Activated naive CD8-positive, alpha-beta T cell treated with anti-CD3 and anti-CD28 coated beads, Interleukin-2, amount 50 U/mL, for 24 hours (primary cell): ENCODE measurements around the gene PHF21A.

ENCODE experiments used
- ATAC-seq: fragments of 150-1000 bp; cut with Tn5 transposase; one replicate; pipeline ENCODE4 v1.10.0; 2021
- DNase-seq: peaks from one replicate; pipeline ENCODE4 v3.0.0; 2021
- H3K27ac Mint-ChIP-seq: one replicate; pipeline ENCODE4 v1.8.0; 2021; ENCODE audit warnings: mild to moderate bottlenecking, mixed read lengths
- H3K27me3 Mint-ChIP-seq: one replicate; pipeline ENCODE4 v1.8.0; 2021; ENCODE audit warnings: mixed read lengths
- H3K36me3 Mint-ChIP-seq: one replicate; pipeline ENCODE4 v1.8.0; 2021; ENCODE audit warnings: low read depth, mixed read lengths
- H3K4me1 Mint-ChIP-seq: one replicate; pipeline ENCODE4 v1.8.0; 2021; ENCODE audit warnings: mixed read lengths
- H3K4me3 Mint-ChIP-seq: one replicate; pipeline ENCODE4 v1.8.0; 2021; ENCODE audit warnings: mild to moderate bottlenecking, moderate library complexity, mixed read lengths
- H3K9me3 Mint-ChIP-seq: one replicate; pipeline ENCODE4 v1.8.0; 2021; ENCODE audit warnings: mixed read lengths

Gene PHF21A

DNA sequence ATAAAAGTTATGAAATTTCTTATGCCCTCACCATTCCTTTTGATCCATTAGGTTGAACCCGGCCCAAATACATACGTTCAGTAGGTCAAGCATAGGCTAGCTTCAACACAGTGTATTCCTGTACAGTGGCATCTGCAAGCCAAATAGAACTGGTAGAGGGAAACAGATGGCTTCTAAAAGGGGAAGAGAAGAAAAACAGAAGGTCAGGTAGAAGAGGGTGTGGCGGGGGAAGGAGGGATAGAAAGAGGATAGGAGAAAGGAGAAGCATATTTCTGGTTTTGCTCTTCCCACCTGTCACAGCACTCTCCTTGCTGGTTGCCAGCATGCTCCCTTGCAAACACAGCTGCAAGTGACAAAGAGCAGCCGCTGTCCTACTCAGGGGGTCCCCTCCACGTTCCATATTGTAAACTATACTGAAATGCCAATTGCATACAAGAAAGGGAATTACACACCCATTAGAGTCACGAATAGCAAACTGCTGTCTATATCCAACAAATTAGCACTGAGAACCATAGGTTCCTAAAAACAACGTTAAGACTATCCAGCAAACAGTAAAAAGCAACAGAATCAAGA is 71.8 kb downstream of the PHF21A start:
- Mint-ChIP-seq H3K9me3 (no peaks in the 10 kb centered on the region), H3K4me1 (no peaks in the 10 kb centered on the region), H3K27ac (no peak overlapping the region), H3K36me3 (peaks cover 21% of the 10 kb centered on the region), H3K27me3 (no peaks in the 10 kb centered on the region), H3K4me3 (no peak overlapping the region)
- DNase-seq (no peak), ATAC-seq (no peak)

DNA sequence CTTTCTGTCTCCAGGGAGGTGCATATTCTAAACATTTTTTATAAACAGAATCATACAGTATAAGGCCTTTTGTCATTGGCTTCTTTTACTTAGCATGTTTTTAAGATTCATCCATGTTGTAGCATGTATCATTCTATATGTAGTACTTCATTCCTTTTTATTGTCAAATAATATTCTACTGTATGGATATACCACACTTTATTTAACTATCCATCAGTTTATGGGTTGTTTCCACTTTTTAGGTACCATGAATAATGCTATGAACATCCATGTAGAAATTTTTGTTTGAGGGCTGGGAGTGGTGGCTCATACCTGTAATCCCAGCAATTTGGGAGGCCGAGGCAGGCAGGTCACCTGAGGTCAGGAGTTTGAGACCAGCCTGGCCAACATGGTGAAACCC is 73.1 kb downstream of the PHF21A start:
- Mint-ChIP-seq H3K4me1 (no peaks in the 10 kb centered on the region), H3K27me3 (no peaks in the 10 kb centered on the region), H3K36me3 (peaks cover 18% of the 10 kb centered on the region), H3K27ac (no peak overlapping the region), H3K4me3 (no peak overlapping the region), H3K9me3 (no peaks in the 10 kb centered on the region)
- DNase-seq (no peak), ATAC-seq (no peak)

DNA sequence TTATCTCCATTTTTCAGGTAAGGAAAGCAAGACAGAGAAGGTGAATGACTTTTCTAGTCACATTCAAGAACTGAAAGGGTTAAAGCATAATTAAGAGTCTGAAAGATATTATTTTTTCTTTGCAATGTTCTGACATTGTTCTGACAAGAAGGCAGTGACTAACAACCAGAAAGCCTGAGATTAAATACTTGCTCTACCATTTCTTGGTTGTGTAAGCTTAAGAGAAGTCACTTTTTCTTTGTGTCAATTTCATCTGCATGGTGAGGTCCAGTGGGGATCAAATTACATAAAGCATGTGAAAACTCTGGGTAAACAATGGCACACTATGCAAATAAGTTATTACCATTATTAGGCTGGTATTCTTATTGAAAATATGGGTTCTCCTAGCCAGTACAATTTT is 73.7 kb downstream of the PHF21A start:
- Mint-ChIP-seq H3K4me3 (no peak overlapping the region), H3K27ac (no peak overlapping the region), H3K27me3 (no peaks in the 10 kb centered on the region), H3K4me1 (no peaks in the 10 kb centered on the region), H3K9me3 (no peaks in the 10 kb centered on the region), H3K36me3 (peaks cover 18% of the 10 kb centered on the region)
- DNase-seq (no peak), ATAC-seq (no peak)

DNA sequence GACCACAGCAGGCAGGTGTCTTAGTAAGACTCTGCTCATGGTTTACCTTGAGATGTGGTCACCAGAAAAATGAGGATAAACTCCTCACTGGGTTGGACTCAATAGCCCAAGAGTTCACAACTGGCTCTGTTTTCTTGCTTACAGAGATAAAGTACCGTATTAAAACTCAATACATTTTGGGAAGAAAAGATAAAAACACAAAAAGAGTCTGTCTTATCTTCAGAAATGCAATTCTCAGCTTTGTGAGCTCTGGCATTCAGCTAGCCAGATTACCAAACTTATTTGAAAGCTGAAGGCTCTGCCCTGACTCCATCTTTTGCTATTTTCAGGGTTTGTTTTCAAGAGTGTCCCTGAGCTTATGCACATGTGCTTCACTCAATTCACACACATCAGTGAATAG is 75.4 kb downstream of the PHF21A start:
- no peak overlapping the region for H3K4me3 Mint-ChIP-seq
- DNase-seq (no peak), ATAC-seq (no peak)
- H3K4me1 Mint-ChIP-seq = peaks cover 10% of the 10 kb centered on the region
- H3K36me3 Mint-ChIP-seq = peaks cover 16% of the 10 kb centered on the region
- H3K9me3 Mint-ChIP-seq = no peaks in the 10 kb centered on the region
- no peaks in the 10 kb centered on the region for H3K27me3 Mint-ChIP-seq
- no peak overlapping the region for H3K27ac Mint-ChIP-seq

DNA sequence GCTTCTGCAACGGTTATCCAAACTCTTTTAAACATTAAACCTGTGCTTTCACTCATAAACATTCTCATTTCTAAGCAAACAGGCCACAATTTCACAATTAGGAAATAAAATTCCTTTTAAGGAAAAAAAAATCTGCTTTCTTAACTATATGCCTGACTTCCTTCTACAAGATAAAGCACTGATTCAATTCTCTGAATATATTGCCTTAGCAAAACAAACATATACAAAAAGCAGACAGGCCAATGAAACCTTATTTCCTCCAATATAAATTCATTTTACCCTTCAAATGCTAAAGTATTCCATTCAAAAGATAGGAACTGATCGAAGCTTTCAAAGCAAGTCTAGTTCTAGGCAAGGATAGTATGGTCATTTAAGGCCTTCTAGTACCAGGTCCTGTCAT is 76.7 kb downstream of the PHF21A start:
- ATAC-seq (no peak), DNase-seq (no peak)
- H3K36me3 Mint-ChIP-seq = peaks cover 13% of the 10 kb centered on the region
- peaks cover 18% of the 10 kb centered on the region for H3K4me1 Mint-ChIP-seq
- no peaks in the 10 kb centered on the region for H3K9me3 Mint-ChIP-seq
- H3K27me3 Mint-ChIP-seq = no peaks in the 10 kb centered on the region
- no peak overlapping the region for H3K4me3 Mint-ChIP-seq
- H3K27ac Mint-ChIP-seq = no peak overlapping the region

DNA sequence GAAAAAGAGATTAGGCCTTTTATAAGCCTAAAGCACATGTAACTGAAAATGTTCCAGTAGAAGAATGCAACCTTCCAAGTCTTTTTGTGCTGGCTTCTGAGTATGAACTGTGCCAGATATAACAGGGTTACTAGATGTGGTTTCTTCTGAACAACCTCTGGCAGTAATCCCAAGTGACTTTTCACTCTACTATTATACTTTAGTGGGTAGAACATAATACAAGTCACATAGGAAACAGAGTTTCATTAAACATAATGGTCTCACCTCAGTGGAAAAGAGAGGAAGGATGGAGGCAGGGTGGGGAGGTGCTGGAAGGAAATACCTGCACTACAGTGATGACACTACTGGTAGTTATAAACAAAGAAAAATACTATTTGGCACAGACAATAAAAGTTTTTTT is 81.3 kb downstream of the PHF21A start:
- Mint-ChIP-seq H3K27me3 (no peaks in the 10 kb centered on the region), H3K4me1 (peaks cover 21% of the 10 kb centered on the region), H3K9me3 (no peaks in the 10 kb centered on the region), H3K36me3 (no peaks in the 10 kb centered on the region), H3K27ac (no peak overlapping the region), H3K4me3 (no peak overlapping the region)
- no peak for ATAC-seq
- no peak for DNase-seq

DNA sequence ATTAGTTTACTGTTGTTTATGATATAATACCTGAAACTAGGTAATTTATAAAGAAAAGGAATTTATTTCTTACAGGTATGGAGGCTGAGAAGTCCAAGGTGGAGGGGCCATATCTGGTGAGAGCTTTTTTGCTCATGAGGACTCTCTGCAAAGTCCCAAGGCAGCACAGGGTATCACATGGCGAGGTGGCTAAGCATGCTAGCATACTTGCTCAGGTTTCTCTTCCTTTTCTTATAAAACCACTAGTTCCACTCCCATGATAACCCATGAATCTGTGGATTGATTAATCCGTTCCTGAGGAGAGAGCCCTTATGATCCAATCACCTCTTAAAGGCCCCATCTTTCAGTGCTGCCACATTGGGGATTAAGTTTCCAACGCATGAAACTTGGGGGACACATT is 82.7 kb downstream of the PHF21A start:
- H3K27ac Mint-ChIP-seq = no peak overlapping the region
- DNase-seq (no peak), ATAC-seq (no peak)
- H3K4me3 Mint-ChIP-seq = no peak overlapping the region
- H3K4me1 Mint-ChIP-seq = peaks cover 21% of the 10 kb centered on the region
- no peaks in the 10 kb centered on the region for H3K27me3 Mint-ChIP-seq
- H3K36me3 Mint-ChIP-seq = no peaks in the 10 kb centered on the region
- no peaks in the 10 kb centered on the region for H3K9me3 Mint-ChIP-seq

DNA sequence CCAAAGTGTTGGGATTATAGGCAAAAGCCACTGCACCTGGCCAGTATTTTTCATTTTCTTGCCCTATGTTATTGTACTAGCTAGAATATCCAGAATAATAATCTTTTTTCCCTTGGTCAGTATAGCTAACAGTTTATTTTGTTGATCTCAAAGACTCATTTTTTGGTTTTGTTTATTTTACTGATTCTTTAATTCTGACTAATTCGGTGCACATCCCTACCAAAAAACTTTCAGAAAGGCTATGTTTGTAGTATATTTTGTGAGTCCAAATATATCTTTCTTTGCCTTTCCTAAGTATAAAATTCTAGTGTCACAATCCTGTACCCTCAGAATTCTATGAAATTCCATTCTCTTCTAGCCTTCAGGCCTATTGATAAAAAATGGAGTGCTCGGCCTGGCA is 84.3 kb downstream of the PHF21A start:
- Mint-ChIP-seq H3K4me3 (no peak overlapping the region), H3K27ac (no peak overlapping the region), H3K4me1 (peaks cover 21% of the 10 kb centered on the region), H3K36me3 (no peaks in the 10 kb centered on the region), H3K9me3 (no peaks in the 10 kb centered on the region), H3K27me3 (no peaks in the 10 kb centered on the region)
- no peak for DNase-seq
- no peak for ATAC-seq

DNA sequence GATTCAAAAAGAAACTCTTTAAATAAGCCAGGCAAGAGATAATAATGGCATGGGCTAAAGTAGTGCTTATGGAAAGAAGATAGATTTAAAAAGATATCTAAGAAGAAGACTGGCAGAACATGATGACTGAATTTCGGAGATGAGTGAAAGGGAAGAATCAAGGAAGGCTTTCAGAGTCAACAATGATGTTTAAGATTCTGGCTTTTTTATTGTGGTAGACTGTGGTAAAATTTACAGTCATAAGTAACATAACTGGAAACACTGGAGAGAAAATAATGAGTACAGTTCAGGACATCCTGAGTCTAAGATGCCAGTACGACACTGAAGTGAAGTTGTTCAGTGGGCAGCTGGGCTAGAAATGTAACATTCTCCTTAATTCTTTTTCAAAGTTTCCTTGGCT is 85.2 kb downstream of the PHF21A start:
- Mint-ChIP-seq H3K9me3 (no peaks in the 10 kb centered on the region), H3K27ac (no peak overlapping the region), H3K4me1 (peaks cover 13% of the 10 kb centered on the region), H3K4me3 (no peak overlapping the region), H3K27me3 (no peaks in the 10 kb centered on the region), H3K36me3 (no peaks in the 10 kb centered on the region)
- no peak for ATAC-seq
- no peak for DNase-seq

DNA sequence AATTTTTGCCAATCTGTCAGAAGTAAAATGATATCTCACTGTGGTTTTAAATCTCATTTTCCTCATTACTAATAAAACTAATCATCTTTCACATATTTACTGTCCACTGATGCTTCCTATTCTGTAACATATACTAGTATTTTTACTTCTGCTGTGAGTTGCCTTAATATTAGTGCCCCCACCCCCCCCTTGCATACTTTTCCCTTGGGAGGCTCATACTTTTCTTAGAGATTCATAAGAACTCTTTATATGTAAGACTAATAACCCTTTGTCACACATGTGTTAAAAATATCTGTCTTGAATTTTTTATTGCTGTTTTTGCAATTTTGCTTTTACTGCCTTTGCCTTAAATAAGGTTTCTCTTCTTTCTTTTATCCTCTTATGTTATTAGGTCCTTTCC is 87.2 kb downstream of the PHF21A start:
- Mint-ChIP-seq H3K27me3 (no peaks in the 10 kb centered on the region), H3K36me3 (no peaks in the 10 kb centered on the region), H3K4me3 (no peak overlapping the region), H3K9me3 (no peaks in the 10 kb centered on the region), H3K4me1 (peaks cover 3% of the 10 kb centered on the region), H3K27ac (no peak overlapping the region)
- DNase-seq (no peak), ATAC-seq (no peak)

DNA sequence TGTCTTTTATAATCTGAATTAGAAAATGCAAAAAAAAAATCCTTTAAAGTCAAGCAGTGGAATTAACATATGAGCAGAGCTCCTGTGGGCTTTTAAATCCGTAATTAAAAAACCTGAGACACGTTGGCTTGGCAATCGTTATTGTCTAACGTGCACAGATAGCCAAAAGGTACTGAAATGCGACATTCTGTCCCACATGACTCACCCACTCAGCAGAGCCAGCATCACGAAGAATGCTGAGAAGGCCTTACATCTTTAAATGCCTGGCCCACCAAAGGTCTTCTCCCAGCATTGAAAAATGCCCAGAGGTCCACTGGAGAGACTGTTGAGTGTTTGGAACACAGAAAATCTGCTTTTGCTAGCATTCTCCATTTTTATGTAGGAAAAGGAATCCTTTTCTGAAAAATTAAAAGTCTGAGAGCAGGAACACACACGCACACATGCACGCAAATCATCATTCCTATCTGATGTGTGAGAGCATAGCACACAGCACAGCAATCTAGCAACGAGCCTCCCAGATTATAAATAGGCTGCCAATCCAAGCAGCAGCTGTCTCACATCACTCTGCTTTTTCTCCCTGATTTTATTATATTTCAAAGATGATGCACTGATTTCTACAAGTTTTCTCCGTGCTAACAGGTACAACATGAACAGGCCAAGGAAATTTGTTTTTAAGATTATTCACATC is 94.5 kb downstream of the PHF21A start:
- no peak for DNase-seq
- no peak overlapping the region for H3K27ac Mint-ChIP-seq
- no peak for ATAC-seq

DNA sequence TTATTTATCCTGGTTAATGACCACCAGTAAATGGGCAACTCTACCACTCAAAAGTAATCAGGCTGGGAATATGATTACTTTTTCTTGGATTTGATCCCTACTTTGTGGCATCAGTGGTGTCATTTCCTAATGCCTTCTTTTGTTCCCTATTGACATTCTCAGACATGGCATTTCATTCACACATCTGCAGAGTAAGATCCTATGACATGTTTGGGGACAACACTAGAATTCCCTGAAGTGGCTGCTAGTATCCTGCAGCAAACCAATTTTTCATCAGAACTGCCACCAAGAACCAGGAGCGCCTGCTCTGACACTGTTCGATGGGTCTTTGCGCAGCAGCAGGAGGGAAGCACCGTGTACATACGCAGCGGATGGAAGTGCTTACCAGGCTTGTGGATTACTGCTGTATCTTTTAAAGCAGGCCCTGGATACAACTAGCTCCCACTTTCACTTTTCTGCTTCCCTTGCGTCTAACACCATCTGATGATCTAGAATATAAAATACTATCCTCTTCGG is 101.1 kb downstream of the PHF21A start:
- no peak overlapping the region for H3K27ac Mint-ChIP-seq
- no peak overlapping the region for H3K4me3 Mint-ChIP-seq
- H3K36me3 Mint-ChIP-seq = no peaks in the 10 kb centered on the region
- no peaks in the 10 kb centered on the region for H3K4me1 Mint-ChIP-seq
- no peak for ATAC-seq
- H3K27me3 Mint-ChIP-seq = no peaks in the 10 kb centered on the region
- no peaks in the 10 kb centered on the region for H3K9me3 Mint-ChIP-seq
- no peak for DNase-seq

More for the DNA sequence above, 94.5 kb downstream of the PHF21A start:
- Mint-ChIP-seq H3K27me3 (no peaks in the 10 kb centered on the region), H3K9me3 (no peaks in the 10 kb centered on the region), H3K36me3 (no peaks in the 10 kb centered on the region), H3K4me3 (no peak overlapping the region), H3K4me1 (no peaks in the 10 kb centered on the region)

DNA sequence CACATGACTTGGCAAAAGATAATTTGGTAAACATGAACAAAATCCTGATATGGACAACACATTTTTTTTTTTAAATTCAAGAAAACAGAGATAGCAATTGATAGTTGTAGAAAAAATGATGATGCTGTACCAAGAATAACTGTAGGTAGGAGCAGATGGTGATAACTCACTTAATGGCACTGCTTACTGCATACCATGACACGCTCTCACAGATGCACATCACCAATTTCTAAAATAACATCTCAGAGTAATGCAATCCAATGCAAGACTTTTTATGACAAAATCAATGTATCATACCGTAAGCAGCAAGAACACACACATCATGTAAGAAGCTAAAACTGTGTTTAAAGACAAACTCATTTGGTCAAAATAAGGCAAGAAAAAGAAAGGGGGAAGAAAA is 102.6 kb downstream of the PHF21A start:
- Mint-ChIP-seq H3K27me3 (no peaks in the 10 kb centered on the region), H3K36me3 (peaks cover 3% of the 10 kb centered on the region)

DNA sequence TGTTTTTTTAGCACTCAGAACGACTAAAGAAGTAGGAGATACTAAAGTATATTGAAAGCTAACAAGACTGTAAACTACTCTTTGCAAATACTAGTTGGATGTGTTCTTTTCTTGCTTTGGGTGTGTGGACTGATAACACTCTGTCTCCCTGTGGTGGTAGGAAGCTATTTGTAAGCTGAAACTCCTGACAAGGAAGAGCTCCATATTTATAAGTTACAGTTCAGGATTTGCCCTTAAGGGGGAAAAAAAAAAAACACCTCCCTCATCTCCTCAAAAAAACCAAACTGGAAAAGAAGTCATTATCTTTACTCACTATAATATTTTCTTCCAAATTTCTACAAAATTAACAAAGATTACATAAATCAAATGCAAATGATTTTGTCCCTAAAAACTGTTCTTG is 103.9 kb downstream of the PHF21A start:
- H3K27me3 Mint-ChIP-seq = no peaks in the 10 kb centered on the region
- peaks cover 3% of the 10 kb centered on the region for H3K36me3 Mint-ChIP-seq
- no peak for ATAC-seq
- DNase-seq = no peak
- no peak overlapping the region for H3K4me3 Mint-ChIP-seq
- peaks cover 3% of the 10 kb centered on the region for H3K4me1 Mint-ChIP-seq
- no peak overlapping the region for H3K27ac Mint-ChIP-seq
- H3K9me3 Mint-ChIP-seq = no peaks in the 10 kb centered on the region

More for the DNA sequence above, 102.6 kb downstream of the PHF21A start:
- Mint-ChIP-seq H3K27ac (no peak overlapping the region), H3K4me3 (no peak overlapping the region), H3K4me1 (no peaks in the 10 kb centered on the region), H3K9me3 (no peaks in the 10 kb centered on the region)
- DNase-seq (no peak), ATAC-seq (no peak)

DNA sequence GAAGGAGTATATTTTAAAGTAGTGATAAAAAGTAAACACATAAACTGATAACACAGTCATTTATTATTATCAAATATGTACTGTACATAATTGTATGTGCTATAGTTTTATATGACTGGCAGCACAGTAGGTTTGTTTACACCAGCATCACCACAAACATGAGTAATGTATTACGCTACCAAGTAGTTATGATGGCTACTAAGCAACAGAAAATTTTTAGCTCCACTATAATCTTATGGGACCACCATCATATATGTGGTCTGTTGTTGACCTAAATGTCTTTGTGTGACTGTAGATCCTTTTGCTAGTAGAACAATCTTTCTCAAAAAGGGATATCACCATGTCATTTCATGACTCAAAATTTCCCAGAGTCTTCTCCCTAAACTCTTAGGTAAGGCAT is 105.3 kb downstream of the PHF21A start:
- ATAC-seq (no peak), DNase-seq (no peak)
- peaks cover 3% of the 10 kb centered on the region for H3K4me1 Mint-ChIP-seq
- peaks cover 3% of the 10 kb centered on the region for H3K36me3 Mint-ChIP-seq
- H3K9me3 Mint-ChIP-seq = no peaks in the 10 kb centered on the region
- no peak overlapping the region for H3K4me3 Mint-ChIP-seq
- H3K27me3 Mint-ChIP-seq = no peaks in the 10 kb centered on the region
- no peak overlapping the region for H3K27ac Mint-ChIP-seq
